GM13977 (cell line): ENCODE data around the gene CRTC3.
"Not testable (repeated sequence)": the region's sequence is repeated elsewhere in the genome, so short reads cannot be mapped to it uniquely, and the experiment has no call there.

Experiments used
- DNase-seq: peaks from one replicate; pipeline ENCODE4 v3.0.0; 2012; ENCODE audit warnings: low spot score
- CTCF ChIP-seq: IDR thresholded peaks from 2 replicates; pipeline ENCODE4 v1.5.1; 2012; ENCODE audit warnings: mild to moderate bottlenecking, control low read depth; ENCODE audit not compliant: insufficient read depth; ENCODE audit errors: extremely low read depth, missing control alignments
- in situ Hi-C: fragments of 300-500 bp; cut with MboI; formaldehyde crosslinking; loops from one replicate; pipeline ENCODE4 v1.12.0; 2022; ENCODE audit warnings: low sequenced_read_pairs, low pct_unique_long_range_greater_than_20kb, mixed read lengths, inconsistent platforms; ENCODE audit not compliant: unreplicated experiment

Gene CRTC3

DNA sequence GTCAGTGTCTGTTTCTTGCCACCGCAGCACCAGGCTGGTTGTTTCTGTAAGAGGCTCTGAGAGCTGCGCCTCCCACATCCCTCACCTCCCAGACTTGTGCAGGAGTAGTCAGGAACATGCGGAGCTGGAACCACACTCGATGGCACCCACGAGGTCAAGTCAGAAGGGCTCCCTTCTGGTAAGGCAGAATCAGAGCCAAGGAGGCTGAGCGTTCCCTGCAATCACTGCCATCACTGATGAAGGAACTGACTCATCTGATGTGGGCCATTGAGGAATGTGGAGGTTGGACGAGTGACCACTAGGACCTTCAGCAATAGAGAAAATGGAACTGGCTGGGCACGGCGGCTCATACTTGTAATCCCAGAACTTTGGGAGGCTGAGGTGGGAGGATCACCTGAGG is 151.8 kb downstream of the CRTC3 start:
- no peak for DNase-seq
- no peak for TF ChIP-seq CTCF
- in situ Hi-C loops: no loop called here

DNA sequence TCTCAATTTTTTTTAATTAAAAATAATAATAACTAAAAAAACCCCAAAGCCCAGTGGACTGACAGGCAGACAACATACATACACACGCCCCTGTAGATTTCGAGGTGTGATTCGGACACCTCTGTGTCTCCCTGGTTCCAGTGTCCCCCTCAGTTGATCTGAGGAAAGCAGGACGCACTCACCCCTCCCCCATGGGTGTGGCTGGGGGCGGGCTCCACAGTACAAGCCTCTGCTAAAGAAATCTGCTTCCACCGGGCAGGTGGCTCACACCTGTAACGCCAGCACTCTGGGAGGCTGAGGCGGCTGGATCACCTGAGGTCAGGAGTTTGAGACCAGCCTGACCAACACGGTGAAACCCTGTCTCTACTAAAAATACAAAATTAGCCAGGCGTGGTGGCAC is 153.6 kb downstream of the CRTC3 start:
- in situ Hi-C loops: no loop called here
- no peak for DNase-seq
- TF ChIP-seq CTCF: no peak

DNA sequence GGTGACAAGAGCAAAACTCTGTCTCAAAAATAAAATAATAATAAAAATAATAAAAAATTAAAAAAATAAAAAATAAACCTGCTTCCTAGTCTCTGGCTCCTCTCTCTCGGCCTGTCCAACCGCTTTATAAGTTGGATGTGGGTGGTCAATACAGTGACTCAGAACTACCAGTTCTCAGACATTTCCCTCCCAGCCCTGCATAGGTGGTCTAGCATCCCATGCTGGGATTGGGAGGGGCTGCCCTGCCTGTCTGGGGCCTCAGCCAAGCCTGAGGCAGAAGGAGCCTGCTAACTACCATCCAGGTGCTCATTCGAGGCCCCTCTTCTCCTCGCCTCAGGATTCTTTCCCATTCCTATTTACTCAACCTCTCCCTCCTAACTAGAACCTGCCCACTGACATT is 154.2 kb downstream of the CRTC3 start:
- in situ Hi-C loops: no loop called here
- TF ChIP-seq CTCF: no peak
- DNase-seq: no peak

DNA sequence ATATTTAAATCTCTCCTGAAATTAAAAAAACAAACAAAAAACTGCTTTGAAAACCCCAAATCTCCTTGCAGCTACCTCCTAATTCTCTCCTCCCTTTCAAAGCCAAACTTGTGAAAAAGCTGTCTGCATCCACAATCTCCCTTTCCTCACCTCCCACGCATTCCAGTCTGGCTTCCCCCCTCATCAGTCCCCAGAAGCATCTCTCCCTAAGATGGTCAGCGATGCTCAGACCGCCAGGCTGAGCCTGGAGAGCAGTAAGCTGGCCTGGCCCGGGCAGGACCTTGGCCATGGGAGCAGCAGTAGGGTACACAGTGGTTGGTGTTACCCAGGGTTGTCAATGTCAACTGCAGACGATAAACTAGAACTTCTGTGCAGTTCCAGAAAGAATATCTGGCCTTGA is 154.6 kb downstream of the CRTC3 start:
- in situ Hi-C loops: no loop called here
- DNase-seq: no peak
- TF ChIP-seq CTCF: no peak

DNA sequence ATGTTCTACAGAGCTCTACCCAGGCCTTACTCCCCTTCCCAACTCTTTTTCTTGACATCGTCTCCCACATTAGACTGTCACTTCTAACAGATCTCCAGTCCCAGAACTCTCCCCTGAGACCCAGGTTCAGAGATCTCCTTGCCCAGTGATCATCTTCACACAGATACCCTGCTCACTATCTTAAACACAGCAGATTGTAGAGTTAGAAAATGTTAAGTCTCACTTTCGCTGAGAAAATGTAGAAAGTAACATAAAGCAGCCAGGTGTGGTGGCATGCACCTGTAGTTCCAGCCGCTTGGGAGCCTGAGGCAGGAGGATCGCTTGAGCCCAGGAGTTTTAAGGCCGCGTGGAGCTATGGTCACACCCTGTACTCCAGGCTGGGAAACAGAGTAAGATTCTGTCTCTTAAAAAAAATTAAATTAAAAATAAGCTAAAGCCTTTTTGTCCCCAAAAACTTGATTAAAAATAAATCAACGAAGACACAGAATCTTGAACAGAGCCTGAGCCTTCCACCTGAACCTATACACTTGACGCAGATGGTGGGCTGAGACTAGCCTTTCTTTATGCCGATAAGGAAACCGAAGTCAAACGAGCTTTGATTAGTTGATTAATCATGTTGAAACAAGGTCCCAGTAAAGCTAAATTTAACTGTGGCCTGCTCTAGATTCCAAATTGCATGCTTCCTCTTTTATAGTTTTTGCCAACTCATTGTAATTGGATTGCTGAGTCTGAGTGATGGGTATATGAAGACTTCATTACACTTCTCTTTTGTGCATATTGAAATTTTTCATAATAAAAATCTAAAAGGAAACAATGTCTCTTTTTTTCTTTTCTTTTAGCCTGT is 156.1 kb downstream of the CRTC3 start:
- in situ Hi-C loops: no loop called here
- no peak for DNase-seq

GRCh38 chr15:90686435-90687218 is 156.9 kb downstream of the CRTC3 start:
- TF ChIP-seq CTCF: no peak
- in situ Hi-C loops: no loop called here
- DNase-seq: peak; percentile 61

More for the DNA sequence above, 156.1 kb downstream of the CRTC3 start:
- no peak for TF ChIP-seq CTCF

GRCh38 chr15:90689326-90689961 is 159.7 kb downstream of the CRTC3 start:
- DNase-seq, in situ Hi-C loops: not testable (repeated sequence)
